Natural killer cell (primary cell): ENCODE results near the gene KCNC1. TPM values are rescaled to one million over a fixed set of nuclear protein-coding genes. Genes with fewer than 3 reads are reported as not detected.

Experiments used
- ATAC-seq, 3 donors: fragments of 150-1000 bp in 2 of 3; fragments of 200-7000 bp in 1 of 3; cut with Tn5 transposase; 1 replicate in 1 of 3; 2 replicates in 2 of 3; pipeline ENCODE4 v1.10.0; 2021; ENCODE audit warnings: mild to moderate bottlenecking in 2 of 3, moderate library complexity in 2 of 3
- DNase-seq, 2 donors: peaks; one replicate each; pipeline versions ENCODE4 v3.0.0 to v3.0.0-alpha.2; 2013 to 2021; ENCODE audit warnings: mixed read lengths in 1 of 2
- H3K27ac ChIP-seq: one replicate; pipeline ENCODE4 v1.5.1; 2013; ENCODE audit warnings: mild to moderate bottlenecking, low read length
- H3K27me3 ChIP-seq: one replicate; pipeline ENCODE4 v1.6.1; 2013; ENCODE audit warnings: low read length; ENCODE audit not compliant: control insufficient read depth, insufficient read depth
- H3K36me3 ChIP-seq: one replicate; pipeline ENCODE4 v1.6.1; 2013; ENCODE audit warnings: low read length; ENCODE audit not compliant: control insufficient read depth, insufficient read depth
- H3K4me1 ChIP-seq: one replicate; pipeline ENCODE4 v1.6.1; 2013; ENCODE audit warnings: low read length; ENCODE audit not compliant: control insufficient read depth, insufficient read depth
- H3K4me3 ChIP-seq: one replicate; pipeline ENCODE4 v1.5.1; 2013; ENCODE audit warnings: low read length
- H3K9me3 ChIP-seq: one replicate; pipeline ENCODE4 v1.6.1; 2013; ENCODE audit warnings: low read length; ENCODE audit not compliant: control insufficient read depth, insufficient read depth
- H3K27ac Mint-ChIP-seq, 2 donors: one replicate each; pipeline ENCODE4 v1.8.0; 2022; ENCODE audit warnings: mild to moderate bottlenecking in 2 of 2, mixed read lengths in 2 of 2, moderate library complexity in 1 of 2
- H3K27me3 Mint-ChIP-seq, 2 donors: one replicate each; pipeline ENCODE4 v1.8.0; 2022; ENCODE audit warnings: low read depth in 2 of 2, mixed read lengths in 2 of 2
- H3K36me3 Mint-ChIP-seq: one replicate; pipeline ENCODE4 v1.8.0; 2022; ENCODE audit warnings: mixed read lengths
- H3K4me1 Mint-ChIP-seq, 2 donors: one replicate each; pipeline ENCODE4 v1.8.0; 2022; ENCODE audit warnings: mixed read lengths in 2 of 2
- H3K4me3 Mint-ChIP-seq: one replicate; pipeline ENCODE4 v1.8.0; 2022; ENCODE audit warnings: mild to moderate bottlenecking, moderate library complexity, mixed read lengths
- H3K9me3 Mint-ChIP-seq, 2 donors: one replicate each; pipeline ENCODE4 v1.8.0; 2022; ENCODE audit warnings: mixed read lengths in 2 of 2
- WGBS: methylation state at CpG from one replicate; pipeline ENCODE4 v1.1.7; 2013; ENCODE audit warnings: missing lambda C conversion rate; ENCODE audit not compliant: insufficient coverage; 5-methylcytosine and 5-hydroxymethylcytosine counted together
- intact Hi-C: fragments of 100-400 bp; cut with micrococcal nuclease; formaldehyde crosslinking; loops from one replicate; pipeline ENCODE4 v1.14.2; 2022
- total RNA-seq, 4 donors: library from RNA; stranded (reverse); fragments of 120-200 nt in 1 of 4; gene quantifications; one replicate each; pipeline versions ENCODE4 v1.2.3 to v1.2.4, GENCODE V29; 2013 to 2022
- TF ChIP-seq, protein P1 (sequence below): fragments of 200-600 bp; IDR thresholded peaks from one replicate; pipeline ENCODE4 v1.8.0; 2022; ENCODE audit warnings: antibody characterized with exemption

Gene KCNC1
- total RNA-seq, 3 donors from 2014 or later (not counting 1 experiment from before 2014, with no cell fraction given): not detected

DNA sequence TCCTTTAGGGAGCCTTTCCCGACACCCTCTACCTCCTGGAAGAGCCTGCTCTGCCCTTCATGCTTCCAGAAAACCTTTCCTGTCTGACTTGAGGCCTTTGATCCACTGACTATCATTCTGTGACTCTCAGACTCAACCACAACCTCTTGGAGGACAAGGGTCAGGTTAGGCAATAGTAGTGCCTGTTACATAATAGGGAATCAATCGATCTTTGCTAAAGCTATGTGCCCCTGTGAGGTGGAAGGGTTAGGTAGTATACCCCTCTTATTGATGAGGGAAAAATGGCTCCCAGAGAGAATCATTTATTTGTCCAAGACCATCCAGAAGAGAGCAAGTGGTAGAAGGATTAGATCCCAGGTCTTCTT lies 16.2 kb downstream of the KCNC1 start:
- Mint-ChIP-seq H3K36me3 (no peaks in the 10 kb centered on the region), H3K27me3 (peaks cover 15 to 21% of the 10 kb centered on the region in 2 donors)

DNA sequence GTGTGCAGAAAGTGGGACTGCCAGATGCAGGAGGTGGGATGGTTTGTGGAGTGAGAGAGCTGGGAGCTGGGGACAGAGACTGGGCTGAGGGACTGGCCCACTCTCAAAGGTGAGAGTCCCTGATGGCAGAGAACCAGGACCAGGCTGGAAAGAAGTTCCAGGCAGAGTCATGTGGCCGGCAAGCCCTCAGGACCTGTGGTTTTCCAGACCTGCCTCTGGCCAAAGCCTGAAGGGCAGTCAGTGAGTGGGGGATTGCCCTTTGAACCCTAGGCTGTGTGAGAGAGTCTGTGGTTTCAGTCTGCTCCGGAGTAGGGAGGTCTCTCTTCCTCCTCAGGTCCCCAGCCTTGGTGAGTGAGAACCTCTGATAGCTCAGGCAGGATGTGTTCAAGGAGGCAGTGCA lies 17.0 kb downstream of the KCNC1 start:
- Histone ChIP-seq H3K9me3 (no peaks in the 10 kb centered on the region), H3K27ac (no peak overlapping the region), H3K27me3 (no peaks in the 10 kb centered on the region), H3K4me3 (no peak overlapping the region), H3K4me1 (no peaks in the 10 kb centered on the region), H3K36me3 (no peaks in the 10 kb centered on the region)
- 48% methylated on average over 2 of the region's 2 CpGs for WGBS
- Mint-ChIP-seq H3K4me1 (no peaks in the 10 kb centered on the region), H3K4me3 (no peak overlapping the region), H3K27ac (no peak overlapping the region), H3K9me3 (no peaks in the 10 kb centered on the region), H3K36me3 (no peaks in the 10 kb centered on the region), H3K27me3 (peaks cover 12 to 21% of the 10 kb centered on the region in 2 donors)
- no peak for ATAC-seq
- no peak for DNase-seq
- intact Hi-C loops: no loop called here
- TF ChIP-seq, protein P1, sequence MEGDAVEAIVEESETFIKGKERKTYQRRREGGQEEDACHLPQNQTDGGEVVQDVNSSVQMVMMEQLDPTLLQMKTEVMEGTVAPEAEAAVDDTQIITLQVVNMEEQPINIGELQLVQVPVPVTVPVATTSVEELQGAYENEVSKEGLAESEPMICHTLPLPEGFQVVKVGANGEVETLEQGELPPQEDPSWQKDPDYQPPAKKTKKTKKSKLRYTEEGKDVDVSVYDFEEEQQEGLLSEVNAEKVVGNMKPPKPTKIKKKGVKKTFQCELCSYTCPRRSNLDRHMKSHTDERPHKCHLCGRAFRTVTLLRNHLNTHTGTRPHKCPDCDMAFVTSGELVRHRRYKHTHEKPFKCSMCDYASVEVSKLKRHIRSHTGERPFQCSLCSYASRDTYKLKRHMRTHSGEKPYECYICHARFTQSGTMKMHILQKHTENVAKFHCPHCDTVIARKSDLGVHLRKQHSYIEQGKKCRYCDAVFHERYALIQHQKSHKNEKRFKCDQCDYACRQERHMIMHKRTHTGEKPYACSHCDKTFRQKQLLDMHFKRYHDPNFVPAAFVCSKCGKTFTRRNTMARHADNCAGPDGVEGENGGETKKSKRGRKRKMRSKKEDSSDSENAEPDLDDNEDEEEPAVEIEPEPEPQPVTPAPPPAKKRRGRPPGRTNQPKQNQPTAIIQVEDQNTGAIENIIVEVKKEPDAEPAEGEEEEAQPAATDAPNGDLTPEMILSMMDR: no peak

More for the DNA sequence above, 16.2 kb downstream of the KCNC1 start:
- Histone ChIP-seq H3K27ac (no peak overlapping the region), H3K27me3 (no peaks in the 10 kb centered on the region), H3K36me3 (no peaks in the 10 kb centered on the region), H3K4me1 (no peaks in the 10 kb centered on the region), H3K4me3 (no peak overlapping the region), H3K9me3 (no peaks in the 10 kb centered on the region)
- Mint-ChIP-seq H3K4me3 (no peak overlapping the region), H3K27ac (no peak overlapping the region), H3K9me3 (no peaks in the 10 kb centered on the region), H3K4me1 (no peaks in the 10 kb centered on the region)
- WGBS: 77% methylated on average over 2 of the region's 2 CpGs
- DNase-seq (no peak), ATAC-seq (no peak)
- intact Hi-C loops: no loop called here
- TF ChIP-seq, protein P1: no peak

DNA sequence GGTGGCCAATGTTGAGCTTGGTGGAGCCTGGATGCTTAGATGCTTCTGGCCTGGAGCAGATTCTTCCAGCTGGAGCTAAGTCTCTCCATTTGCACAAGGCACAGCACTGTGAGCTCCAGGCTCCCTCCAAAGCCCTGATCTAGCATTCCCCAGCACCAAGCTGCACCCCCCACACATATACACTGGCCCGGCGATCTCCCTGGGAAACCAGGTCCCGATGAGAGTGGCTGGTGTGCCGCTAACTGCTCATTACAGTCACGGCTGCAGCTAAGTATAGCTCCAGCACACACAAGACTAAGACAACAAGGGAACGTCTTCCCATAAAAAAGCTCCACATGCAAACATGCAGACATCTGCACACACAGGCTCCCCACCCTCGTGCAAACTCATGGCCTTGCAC lies 17.6 kb downstream of the KCNC1 start:
- Mint-ChIP-seq H3K4me3 (no peak overlapping the region), H3K27me3 (peaks cover 14 to 27% of the 10 kb centered on the region in 2 donors), H3K4me1 (no peaks in the 10 kb centered on the region), H3K36me3 (no peaks in the 10 kb centered on the region), H3K27ac (no peak overlapping the region), H3K9me3 (no peaks in the 10 kb centered on the region)
- ATAC-seq (no peak), DNase-seq (no peak)
- Histone ChIP-seq H3K27me3 (no peaks in the 10 kb centered on the region), H3K4me1 (no peaks in the 10 kb centered on the region), H3K4me3 (no peak overlapping the region), H3K9me3 (no peaks in the 10 kb centered on the region), H3K27ac (no peak overlapping the region), H3K36me3 (no peaks in the 10 kb centered on the region)
- intact Hi-C loops: no loop called here
- TF ChIP-seq, protein P1: no peak
- WGBS: 80% methylated on average over 7 of the region's 7 CpGs

DNA sequence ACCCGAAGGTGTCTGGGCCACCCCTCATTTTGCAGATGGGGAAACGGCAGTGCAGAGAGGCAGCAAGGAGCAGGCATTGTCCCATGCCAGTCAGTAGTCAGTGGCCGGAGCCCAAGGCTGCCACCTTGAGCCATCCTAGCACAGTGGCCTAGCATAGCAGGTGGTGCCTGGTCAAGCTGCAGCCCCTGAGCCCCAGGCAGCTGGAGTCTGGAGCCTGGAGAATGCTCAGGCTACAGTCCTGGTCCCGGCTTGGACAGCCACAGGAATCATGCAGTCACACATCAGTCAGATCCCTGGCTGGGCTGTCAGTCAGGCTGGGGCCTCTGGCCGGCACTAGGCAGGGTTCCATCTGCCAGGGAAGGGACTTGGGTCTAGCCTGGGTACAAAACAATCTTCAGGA lies 18.6 kb downstream of the KCNC1 start:
- Mint-ChIP-seq H3K4me1 (no peaks in the 10 kb centered on the region), H3K9me3 (no peaks in the 10 kb centered on the region), H3K4me3 (no peak overlapping the region), H3K27me3 (peaks cover 10 to 29% of the 10 kb centered on the region in 2 donors), H3K27ac (no peak overlapping the region), H3K36me3 (no peaks in the 10 kb centered on the region)
- H3K9me3 ChIP-seq: no peaks in the 10 kb centered on the region
- no peaks in the 10 kb centered on the region for H3K4me1 ChIP-seq
- no peak overlapping the region for H3K4me3 ChIP-seq
- H3K27ac ChIP-seq: no peak overlapping the region
- no peaks in the 10 kb centered on the region for H3K36me3 ChIP-seq
- no peak for DNase-seq
- 79% methylated on average over 5 of the region's 5 CpGs for WGBS
- H3K27me3 ChIP-seq: no peaks in the 10 kb centered on the region
- ATAC-seq: no peak
- intact Hi-C loops: no loop called here
- TF ChIP-seq, protein P1: no peak
